ENCODE data around the gene SEC16B.

DNA sequence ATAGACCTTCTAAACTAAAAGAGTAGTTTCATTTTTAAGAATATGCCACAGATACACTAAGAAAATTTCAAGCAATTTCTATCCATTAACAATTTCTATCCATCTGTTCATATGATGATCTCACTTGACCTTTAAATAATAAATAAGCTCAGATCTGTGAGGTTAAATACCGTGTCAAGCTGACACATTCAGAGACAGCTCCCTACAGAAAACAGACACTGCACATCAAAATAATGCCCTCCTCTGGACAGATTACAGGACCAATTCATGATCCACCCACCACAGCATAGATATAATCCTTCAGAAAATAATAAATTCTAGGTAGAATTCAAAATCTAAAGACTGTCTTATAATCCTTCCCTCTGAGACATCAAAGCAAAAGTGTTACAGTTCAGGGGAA is 49.4 kb upstream of the SEC16B start:
- TF ChIP-seq, protein P1, sequence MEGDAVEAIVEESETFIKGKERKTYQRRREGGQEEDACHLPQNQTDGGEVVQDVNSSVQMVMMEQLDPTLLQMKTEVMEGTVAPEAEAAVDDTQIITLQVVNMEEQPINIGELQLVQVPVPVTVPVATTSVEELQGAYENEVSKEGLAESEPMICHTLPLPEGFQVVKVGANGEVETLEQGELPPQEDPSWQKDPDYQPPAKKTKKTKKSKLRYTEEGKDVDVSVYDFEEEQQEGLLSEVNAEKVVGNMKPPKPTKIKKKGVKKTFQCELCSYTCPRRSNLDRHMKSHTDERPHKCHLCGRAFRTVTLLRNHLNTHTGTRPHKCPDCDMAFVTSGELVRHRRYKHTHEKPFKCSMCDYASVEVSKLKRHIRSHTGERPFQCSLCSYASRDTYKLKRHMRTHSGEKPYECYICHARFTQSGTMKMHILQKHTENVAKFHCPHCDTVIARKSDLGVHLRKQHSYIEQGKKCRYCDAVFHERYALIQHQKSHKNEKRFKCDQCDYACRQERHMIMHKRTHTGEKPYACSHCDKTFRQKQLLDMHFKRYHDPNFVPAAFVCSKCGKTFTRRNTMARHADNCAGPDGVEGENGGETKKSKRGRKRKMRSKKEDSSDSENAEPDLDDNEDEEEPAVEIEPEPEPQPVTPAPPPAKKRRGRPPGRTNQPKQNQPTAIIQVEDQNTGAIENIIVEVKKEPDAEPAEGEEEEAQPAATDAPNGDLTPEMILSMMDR (IDR thresholded peaks at IDR 0.05), result no peak
- no peak for TF ChIP-seq ZFX (IDR thresholded peaks at IDR 0.05; ENCODE audit: borderline replicate concordance)
